NCI-H82 treated with DMSO at 0.1 percent for 48 hours (cell line): Measurements from ENCODE around the gene DISP1.
"Not testable (repeated sequence)": the region's sequence is repeated elsewhere in the genome, so short reads cannot be mapped to it uniquely, and the experiment has no call there.

Experiments
- DNase-seq: peaks from one replicate; lab custom pipeline; 2025; ENCODE audit not compliant: unreplicated experiment; lab: John Stamatoyannopoulos, UW

Gene DISP1

GRCh38 chr1:222794656-222795474, 20.0 kb upstream of the DISP1 start:
- no peak for DNase-seq

GRCh38 chr1:222798116-222798515, 16.7 kb upstream of the DISP1 start:
- no peak for DNase-seq

- DNase-seq: no peak
Observed at GRCh38 chr1:222798975-222799374, 15.9 kb upstream of the DISP1 start.

- DNase-seq: no peak
Observed at GRCh38 chr1:222801067-222801466, 13.8 kb upstream of the DISP1 start.

GRCh38 chr1:222811671-222812070, 3.2 kb upstream of the DISP1 start:
- DNase-seq: no peak

- no peak for DNase-seq
Observed at GRCh38 chr1:222813866-222814535, 838 bp upstream of the DISP1 start.

- DNase-seq: no peak
Observed at GRCh38 chr1:222815440-222815765, 564 bp downstream of the DISP1 start.

GRCh38 chr1:222817529-222817928, 2.7 kb downstream of the DISP1 start:
- DNase-seq: no peak

GRCh38 chr1:222818171-222818570, 3.3 kb downstream of the DISP1 start:
- DNase-seq: no peak

- no peak for DNase-seq
Observed at GRCh38 chr1:222820171-222820712, 5.4 kb downstream of the DISP1 start.

GRCh38 chr1:222821239-222821638, 6.4 kb downstream of the DISP1 start:
- no peak for DNase-seq

- DNase-seq: no peak
Observed at GRCh38 chr1:222823695-222824094, 8.9 kb downstream of the DISP1 start.

GRCh38 chr1:222824641-222825040, 9.8 kb downstream of the DISP1 start:
- DNase-seq: no peak

GRCh38 chr1:222828939-222829338, 14.1 kb downstream of the DISP1 start:
- no peak for DNase-seq

- no peak for DNase-seq
Observed at GRCh38 chr1:222829868-222830267, 15.0 kb downstream of the DISP1 start.

GRCh38 chr1:222833356-222833876, 18.6 kb downstream of the DISP1 start:
- no peak for DNase-seq

- no peak for DNase-seq
Observed at GRCh38 chr1:222843469-222844410, 28.9 kb downstream of the DISP1 start.

GRCh38 chr1:222844411-222844779, 29.6 kb downstream of the DISP1 start:
- DNase-seq: no peak

GRCh38 chr1:222845763-222846162, 30.9 kb downstream of the DISP1 start:
- no peak for DNase-seq

- DNase-seq: not testable (repeated sequence)
Observed at GRCh38 chr1:222850550-222850949, 35.7 kb downstream of the DISP1 start.

GRCh38 chr1:222852326-222852725, 37.5 kb downstream of the DISP1 start:
- no peak for DNase-seq
